HG03469 (cell line): ENCODE measurements around the gene TMEM267.
"Not testable (repeated sequence)": the region's sequence is repeated elsewhere in the genome, so short reads cannot be mapped to it uniquely, and the experiment has no call there.

Experiments used
- ATAC-seq: cut with Tn5 transposase; IDR thresholded peaks from one replicate; pipeline ENCODE4 v1.9.1; 2021; ENCODE audit warnings: mild to moderate bottlenecking, moderate library complexity, moderate number of reproducible peaks; ENCODE audit not compliant: unreplicated experiment

Gene TMEM267

GRCh38 chr5:43483298-43484105, at the start of gene TMEM267:
TMEM267 (minus strand) TSS chr5:43483865; CDS start chr5:43453969, 29,896 bp downstream.
- ATAC-seq: peak; percentile 76

GRCh38 chr5:43530648-43531047, 47.0 kb upstream of the TMEM267 start:
- ATAC-seq: no peak

GRCh38 chr5:43523662-43524072, 40.0 kb upstream of the TMEM267 start:
- ATAC-seq: no peak

- ATAC-seq: no peak
These were observed 37.0 kb upstream of the TMEM267 start for GRCh38 chr5:43520615-43521014.

- ATAC-seq: no peak
These were observed 32.0 kb upstream of the TMEM267 start for GRCh38 chr5:43515678-43516048.

GRCh38 chr5:43514816-43515677, 31.4 kb upstream of the TMEM267 start, which contains the start of gene C5orf34:
C5orf34 (minus strand) TSS chr5:43515148; CDS start chr5:43509339, 5,809 bp downstream.
- ATAC-seq: peak; percentile 98

- ATAC-seq: peak; percentile 10
These were observed 30.8 kb upstream of the TMEM267 start for GRCh38 chr5:43514471-43514815.

GRCh38 chr5:43514025-43514424, 30.4 kb upstream of the TMEM267 start:
- no peak for ATAC-seq

GRCh38 chr5:43511062-43511461, 27.4 kb upstream of the TMEM267 start:
- ATAC-seq: not testable (repeated sequence)

- ATAC-seq: no peak
These were observed 14.9 kb upstream of the TMEM267 start for GRCh38 chr5:43498581-43498980.

GRCh38 chr5:43497311-43498104, 13.8 kb upstream of the TMEM267 start:
- no peak for ATAC-seq

- no peak for ATAC-seq
These were observed 7.7 kb upstream of the TMEM267 start for GRCh38 chr5:43491326-43491725.

- ATAC-seq: no peak
These were observed 2.7 kb upstream of the TMEM267 start for GRCh38 chr5:43486353-43486752.

- ATAC-seq: no peak
These were observed 1.7 kb upstream of the TMEM267 start for GRCh38 chr5:43485406-43485805.

GRCh38 chr5:43484106-43484849, 613 bp upstream of the TMEM267 start:
- ATAC-seq: peak; percentile 49

GRCh38 chr5:43482490-43483297, 971 bp downstream of the TMEM267 start:
- ATAC-seq: no peak

- ATAC-seq: no peak
These were observed 13.8 kb downstream of the TMEM267 start for GRCh38 chr5:43469671-43470391.

- ATAC-seq: no peak
These were observed 16.6 kb downstream of the TMEM267 start for GRCh38 chr5:43467100-43467499.

- ATAC-seq: not testable (repeated sequence)
These were observed 18.2 kb downstream of the TMEM267 start for GRCh38 chr5:43465455-43465854.
